ENCODE results near the gene LHX4. TPM values are rescaled to one million over a fixed set of nuclear protein-coding genes. Genes with fewer than 3 reads are reported as not detected.

The LHX4 gene
- 0.29 and 0.79 TPM in 2 replicates for total RNA-seq (2014; rRNA removed; shearing (Covaris generic))
- 0.90 and 1.6 TPM in 2 replicates for polyA plus RNA-seq (2014; cell fraction: nucleus; rRNA removed)

- peak; percentile 42 for DNase-seq (ENCODE audit: extremely low read depth, low read depth)
These were observed at the start of gene LHX4 for GRCh38 chr1:180229483-180230415. Gene LHX4 (plus strand): TSS chr1:180230264. CDS start chr1:180230530, 266 bp downstream.

GRCh38 chr1:180181048-180181447 is 49.0 kb upstream of the LHX4 start:
- no peak for DNase-seq (ENCODE audit: extremely low read depth, low read depth)

GRCh38 chr1:180181996-180182642 is 47.9 kb upstream of the LHX4 start:
- no peak for DNase-seq (ENCODE audit: extremely low read depth, low read depth)

- no peak for DNase-seq (ENCODE audit: extremely low read depth, low read depth)
These were observed 47.3 kb upstream of the LHX4 start for GRCh38 chr1:180182643-180183311.

GRCh38 chr1:180183426-180183825 is 46.6 kb upstream of the LHX4 start:
- no peak for DNase-seq (ENCODE audit: extremely low read depth, low read depth)

GRCh38 chr1:180184041-180184440 is 46.0 kb upstream of the LHX4 start:
- no peak for DNase-seq (ENCODE audit: extremely low read depth, low read depth)

- DNase-seq (ENCODE audit: extremely low read depth, low read depth) = no peak
These were observed 44.8 kb upstream of the LHX4 start for GRCh38 chr1:180185281-180185680.

- DNase-seq (ENCODE audit: extremely low read depth, low read depth) = no peak
These were observed 44.0 kb upstream of the LHX4 start for GRCh38 chr1:180185971-180186645.

- no peak for DNase-seq (ENCODE audit: extremely low read depth, low read depth)
These were observed 43.2 kb upstream of the LHX4 start for GRCh38 chr1:180186831-180187230.

- DNase-seq (ENCODE audit: extremely low read depth, low read depth) = no peak
These were observed 42.4 kb upstream of the LHX4 start for GRCh38 chr1:180187626-180188025.

- peak; percentile 75 for DNase-seq (ENCODE audit: extremely low read depth, low read depth)
These were observed 42.0 kb upstream of the LHX4 start for GRCh38 chr1:180188091-180188506.

GRCh38 chr1:180188684-180189175 is 41.3 kb upstream of the LHX4 start:
- no peak for DNase-seq (ENCODE audit: extremely low read depth, low read depth)

- no peak for DNase-seq (ENCODE audit: extremely low read depth, low read depth)
These were observed 40.0 kb upstream of the LHX4 start for GRCh38 chr1:180190091-180190490.

- no peak for DNase-seq (ENCODE audit: extremely low read depth, low read depth)
These were observed 37.9 kb upstream of the LHX4 start for GRCh38 chr1:180192172-180192571.

- DNase-seq (ENCODE audit: extremely low read depth, low read depth) = no peak
These were observed 36.7 kb upstream of the LHX4 start for GRCh38 chr1:180193141-180194047.

- no peak for DNase-seq (ENCODE audit: extremely low read depth, low read depth)
These were observed 36.0 kb upstream of the LHX4 start for GRCh38 chr1:180194048-180194425.

GRCh38 chr1:180194546-180195207 is 35.4 kb upstream of the LHX4 start:
- no peak for DNase-seq (ENCODE audit: extremely low read depth, low read depth)

- DNase-seq (ENCODE audit: extremely low read depth, low read depth) = no peak
These were observed 34.7 kb upstream of the LHX4 start for GRCh38 chr1:180195401-180195800.

- DNase-seq (ENCODE audit: extremely low read depth, low read depth) = no peak
These were observed 34.1 kb upstream of the LHX4 start for GRCh38 chr1:180195916-180196315.

Measured in NCI-H460 (cell line).